Body of pancreas (tissue), 4 donors: ENCODE data around the gene TAF5L.

Experiments
- CTCF ChIP-seq, 7 experiments: fragments of 450-650 bp in 4 of 7; fragments of 200-600 bp in 3 of 7; sonication (generic) in 3 of 7; IDR thresholded peaks; one replicate each; pipeline ENCODE4 v1.5.1; 2016 to 2019; ENCODE audit warnings: antibody characterized with exemption in 7 of 7
- POLR2A ChIP-seq, 3 donors: fragments of 450-650 bp; IDR thresholded peaks; one replicate each; pipeline ENCODE4 v1.6.1; 2016; ENCODE audit warnings: antibody characterized with exemption in 3 of 3, mild to moderate bottlenecking in 2 of 3

- TF ChIP-seq CTCF (IDR thresholded peaks at IDR 0.05) (no peak), POLR2A (IDR thresholded peaks at IDR 0.05) (no peak)
Measured at GRCh38 chr1:229599218-229599954, 26.5 kb downstream of the TAF5L start.
